ENCODE measurements around the gene CCNL1. TPM values are rescaled to one million over a fixed set of nuclear protein-coding genes. Genes with fewer than 3 reads are reported as not detected.

Gene CCNL1
- total and polyA plus RNA-seq, 2 of the 8 experiments (the other 6 are each of a cell fraction or from before 2014, with no cell fraction given), result 64.5 to 68.6 TPM

DNA sequence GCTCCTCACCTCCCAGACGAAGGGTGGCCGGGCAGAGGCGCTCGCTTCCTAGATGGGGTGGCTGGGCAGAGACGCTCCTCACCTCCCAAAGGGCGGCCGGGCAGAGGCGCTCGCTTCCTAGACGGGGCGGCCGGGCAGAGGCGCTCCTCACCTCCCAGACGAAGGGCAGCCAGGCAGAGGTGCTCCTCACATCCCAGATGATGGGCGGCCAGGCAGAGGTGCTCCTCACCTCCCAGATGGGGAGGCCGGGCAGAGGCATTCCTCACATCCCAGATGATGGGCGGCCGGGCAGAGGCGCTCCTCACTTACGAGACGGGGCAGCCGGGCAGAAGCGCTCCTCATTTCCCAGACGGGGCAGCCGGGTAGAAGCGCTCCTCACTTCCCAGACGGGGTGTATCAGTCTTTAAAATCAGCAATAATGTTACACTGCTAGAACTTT is 19.4 kb upstream of the CCNL1 start:
- no peak overlapping the region for H2BK120ac ChIP-seq (replicated peaks; ENCODE audit: low read depth, low read length)
- H3K23me2 ChIP-seq (ENCODE audit: low read depth, low read length), result peaks cover 2% of the 10 kb centered on the region; the same call in 1 of the 2 replicates
- ChIA-PET POLR2A (ENCODE audit: partially characterized antibody) (interaction anchor here (0.7 kb wide), 1 partner anchor 19 kb away, joined by 3 read pairs; no protein-coding TSS in a partner anchor), CTCF (ENCODE audit: partially characterized antibody) (interaction anchor here (0.7 to 1.3 kb wide), 2 partner anchors 22 to 317 kb away, joined by 3 to 6 read pairs; no protein-coding TSS in a partner anchor)
- H4K91ac ChIP-seq (replicated peaks; ENCODE audit: insufficient read length, low read length), result no peak overlapping the region
- H3K79me1 ChIP-seq (ENCODE audit: low read depth, low read length), result no peaks in the 10 kb centered on the region
- no peak overlapping the region for H2BK5ac ChIP-seq (ENCODE audit: low read depth, low read length)
- no peaks in the 10 kb centered on the region for H3K4me1 ChIP-seq (replicated peaks in 1 of 4; ENCODE audit: control insufficient read depth in 3 of 4, insufficient read depth in 4 of 4, low read length in 3 of 4)
- H2AK5ac ChIP-seq (ENCODE audit: low read depth, low read length), result no peak overlapping the region
- H3K4me2 ChIP-seq (ENCODE audit: insufficient read depth in 1 of 2, low read depth in 2 of 2, low read length in 2 of 2), result no peak overlapping the region
- DNase-seq (ENCODE audit: low read depth in 1 of 2, low spot score in 2 of 2) (no peak), FAIRE-seq (no peak)
- peaks cover 0 to 19% (median 2%) of the 10 kb centered on the region in 4 experiments; a peak in 3 of 8 replicates for H3K36me3 ChIP-seq (ENCODE audit: control insufficient read depth in 2 of 4, insufficient read depth in 4 of 4, low read length in 3 of 4)
- no peak overlapping the region for H3K14ac ChIP-seq (ENCODE audit: insufficient read length)
- no peak overlapping the region for H3K18ac ChIP-seq (ENCODE audit: extremely low read depth, low read length)
- no peak overlapping the region for H3K9ac ChIP-seq (replicated peaks in 1 of 4; ENCODE audit: extremely low read depth in 1 of 4, low read depth in 3 of 4, low read length in 3 of 4)
- H3K4ac ChIP-seq (replicated peaks; ENCODE audit: insufficient read length, low read depth, low read length), result no peak overlapping the region
- H2BK12ac ChIP-seq (ENCODE audit: low read depth, low read length), result no peak overlapping the region
- 93% methylated on average over 14 of the region's 27 CpGs; no CpG with 5 or more reads in 1 of the 2 experiments for WGBS, 2 experiments (ENCODE audit: extremely low coverage in 1 of 2, insufficient coverage in 1 of 2, insufficient read length in 1 of 2, insufficient replicate concordance in 2 of 2, low coverage in 1 of 2, low lambda C conversion rate in 2 of 2, missing lambda C conversion rate in 1 of 2)
- H2AFZ ChIP-seq (ENCODE audit: low read length), result no peak overlapping the region
- no peak overlapping the region for H3K27ac ChIP-seq (ENCODE audit: low read depth, low read length)
- H3K23ac ChIP-seq (ENCODE audit: insufficient read length), result no peak overlapping the region
- H4K8ac ChIP-seq (ENCODE audit: extremely low read depth, insufficient read depth, low read length), result no peak overlapping the region
- H3K56ac ChIP-seq (replicated peaks; ENCODE audit: insufficient read length, low read depth, low read length), result no peak overlapping the region
- TF ChIP-seq USF2 (IDR thresholded peaks at IDR 0.05; ENCODE audit: low read length) (no peak), SP1 (IDR thresholded peaks at IDR 0.05; ENCODE audit: low read depth, low read length) (no peak), EGR1 (IDR thresholded peaks at IDR 0.05; ENCODE audit: borderline replicate concordance, low read depth, low read length) (no peak), SRF (IDR thresholded peaks at IDR 0.05; ENCODE audit: low read depth, low read length) (no peak), CBX5 (IDR thresholded peaks at IDR 0.05; ENCODE audit: low read depth, low read length) (no peak), EZH2 (IDR thresholded peaks at IDR 0.05; ENCODE audit: low read depth, low read length, severe bottlenecking) (no peak), SAP30 (IDR thresholded peaks at IDR 0.05; ENCODE audit: insufficient read depth, insufficient replicate concordance, low read length) (no peak)
- peaks cover 0 to 14% of the 10 kb centered on the region in 2 experiments; a peak in 2 of 4 replicates for H3K79me2 ChIP-seq (ENCODE audit: control insufficient read depth in 1 of 2, insufficient read depth in 2 of 2, low read length in 2 of 2)
- H4K5ac ChIP-seq (ENCODE audit: insufficient read length, low read depth, low read length), result no peak overlapping the region
- H3K4me3 ChIP-seq (ENCODE audit: extremely low read depth in 1 of 4, insufficient read depth in 2 of 4, low read depth in 3 of 4, low read length in 4 of 4), result no peak overlapping the region
- no peaks in the 10 kb centered on the region for H3K27me3 ChIP-seq (replicated peaks in 1 of 4; ENCODE audit: control insufficient read depth in 3 of 4, extremely low read depth in 1 of 4, insufficient read depth in 3 of 4, low read length in 3 of 4)
- H3K9me3 ChIP-seq (ENCODE audit: insufficient read depth in 2 of 2, low read depth in 1 of 2, low read length in 1 of 2), result peaks cover 7 to 30% of the 10 kb centered on the region in 2 experiments
- H2BK20ac ChIP-seq (ENCODE audit: low read length), result no peak overlapping the region
- no peak overlapping the region for H2BK15ac ChIP-seq (ENCODE audit: low read length)
- H4K20me1 ChIP-seq (replicated peaks in 1 of 2; ENCODE audit: control insufficient read depth in 1 of 2, insufficient read depth in 2 of 2, low read length in 2 of 2), result no peaks in the 10 kb centered on the region
